Stimulated activated CD4-positive, alpha-beta T cell treated with anti-CD3 and anti-CD28 coated beads, Interleukin-12 subunit alpha, Interleukin-12 subunit beta, amount 100 ng/mL, for 48 hours (primary cell): ENCODE results near the gene YWHAE.
A peak's percentile ranks its signal among the peaks of the same experiment; 100 is the strongest.
"Not testable (repeated sequence)": the region's sequence is repeated elsewhere in the genome, so short reads cannot be mapped to it uniquely, and the experiment has no call there.

Experiments used
- DNase-seq, 3 donors: peaks; one replicate each; pipeline ENCODE4 v3.0.0-alpha.2; 2020; ENCODE audit warnings: low read depth in 2 of 3, low spot score in 1 of 3

YWHAE gene

GRCh38 chr17:1375615-1376014 lies 24.4 kb downstream of the YWHAE start:
- no peak for DNase-seq

GRCh38 chr17:1374431-1375177 lies 25.4 kb downstream of the YWHAE start:
- no peak for DNase-seq

- no peak for DNase-seq
Observed at GRCh38 chr17:1373707-1374237, 26.2 kb downstream of the YWHAE start.

GRCh38 chr17:1372618-1373017 lies 27.4 kb downstream of the YWHAE start:
- DNase-seq, result no peak

- DNase-seq, result no peak
Observed at GRCh38 chr17:1371893-1372590, 28.0 kb downstream of the YWHAE start.

GRCh38 chr17:1368588-1368987 lies 31.4 kb downstream of the YWHAE start:
- DNase-seq, result no peak

- no peak for DNase-seq
Observed at GRCh38 chr17:1367351-1367745, 32.7 kb downstream of the YWHAE start.

- DNase-seq, result no peak
Observed at GRCh38 chr17:1366234-1366633, 33.8 kb downstream of the YWHAE start.

GRCh38 chr17:1365445-1366039 lies 34.5 kb downstream of the YWHAE start:
- peak in 1 of 3 donors; percentile 48 for DNase-seq

- DNase-seq, result no peak
Observed at GRCh38 chr17:1362964-1363363, 37.1 kb downstream of the YWHAE start.

GRCh38 chr17:1362065-1362848 lies 37.8 kb downstream of the YWHAE start:
- peak in 1 of 3 donors; percentile 21 for DNase-seq

GRCh38 chr17:1360975-1361374 lies 39.0 kb downstream of the YWHAE start:
- no peak for DNase-seq

GRCh38 chr17:1360315-1360714 lies 39.7 kb downstream of the YWHAE start:
- peak in 1 of 3 donors; percentile 28 for DNase-seq

- DNase-seq, result no peak
Observed at GRCh38 chr17:1354030-1354429, 46.0 kb downstream of the YWHAE start.

- DNase-seq, result not testable (repeated sequence)
Observed at GRCh38 chr17:1352530-1352929, 47.5 kb downstream of the YWHAE start.

- no peak for DNase-seq
Observed at GRCh38 chr17:1351971-1352370, 48.1 kb downstream of the YWHAE start.

- DNase-seq, result no peak
Observed at GRCh38 chr17:1351275-1351674, 48.7 kb downstream of the YWHAE start.

- no peak for DNase-seq
Observed at GRCh38 chr17:1347589-1348323, 52.3 kb downstream of the YWHAE start.

- no peak for DNase-seq
Observed at GRCh38 chr17:1344521-1344920, 55.5 kb downstream of the YWHAE start.

GRCh38 chr17:1343554-1343953 lies 56.5 kb downstream of the YWHAE start:
- DNase-seq, result no peak

GRCh38 chr17:1340371-1340770 lies 59.7 kb downstream of the YWHAE start:
- DNase-seq, result no peak
